ENCODE data around the gene TPRG1L. TPM values are rescaled to one million over a fixed set of nuclear protein-coding genes. Genes with fewer than 3 reads are reported as not detected.

TPRG1L gene
- polyA plus RNA-seq, 1 experiment, result 52.1 TPM

GRCh38 chr1:3660704-3661103, 35.9 kb downstream of the TPRG1L start:
- Histone ChIP-seq H3K27me3 (ENCODE audit: control insufficient read depth, insufficient read depth, low read length) (peaks cover 21% of the 10 kb centered on the region), H3K36me3 (ENCODE audit: control insufficient read depth, insufficient read depth, low read length) (no peaks in the 10 kb centered on the region), H3K4me3 (ENCODE audit: low read depth, low read length) (no peak overlapping the region)
- DNase-seq (ENCODE audit: low read depth), result no peak
- TF ChIP-seq, protein P1, sequence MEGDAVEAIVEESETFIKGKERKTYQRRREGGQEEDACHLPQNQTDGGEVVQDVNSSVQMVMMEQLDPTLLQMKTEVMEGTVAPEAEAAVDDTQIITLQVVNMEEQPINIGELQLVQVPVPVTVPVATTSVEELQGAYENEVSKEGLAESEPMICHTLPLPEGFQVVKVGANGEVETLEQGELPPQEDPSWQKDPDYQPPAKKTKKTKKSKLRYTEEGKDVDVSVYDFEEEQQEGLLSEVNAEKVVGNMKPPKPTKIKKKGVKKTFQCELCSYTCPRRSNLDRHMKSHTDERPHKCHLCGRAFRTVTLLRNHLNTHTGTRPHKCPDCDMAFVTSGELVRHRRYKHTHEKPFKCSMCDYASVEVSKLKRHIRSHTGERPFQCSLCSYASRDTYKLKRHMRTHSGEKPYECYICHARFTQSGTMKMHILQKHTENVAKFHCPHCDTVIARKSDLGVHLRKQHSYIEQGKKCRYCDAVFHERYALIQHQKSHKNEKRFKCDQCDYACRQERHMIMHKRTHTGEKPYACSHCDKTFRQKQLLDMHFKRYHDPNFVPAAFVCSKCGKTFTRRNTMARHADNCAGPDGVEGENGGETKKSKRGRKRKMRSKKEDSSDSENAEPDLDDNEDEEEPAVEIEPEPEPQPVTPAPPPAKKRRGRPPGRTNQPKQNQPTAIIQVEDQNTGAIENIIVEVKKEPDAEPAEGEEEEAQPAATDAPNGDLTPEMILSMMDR (IDR thresholded peaks at IDR 0.05; ENCODE audit: insufficient read depth, low read depth, low read length), result no peak
- CTCF ChIA-PET, result no interaction called here
- POLR2A ChIA-PET, result no interaction called here

- no peaks in the 10 kb centered on the region for H3K36me3 ChIP-seq (ENCODE audit: control insufficient read depth, insufficient read depth, low read length)
- ChIA-PET POLR2A (no interaction called here), CTCF (no interaction called here)
- no peak for DNase-seq (ENCODE audit: low read depth)
- TF ChIP-seq, protein P1 (IDR thresholded peaks at IDR 0.05; ENCODE audit: insufficient read depth, low read depth, low read length), result no peak
- peaks cover 19% of the 10 kb centered on the region for H3K27me3 ChIP-seq (ENCODE audit: control insufficient read depth, insufficient read depth, low read length)
- no peak overlapping the region for H3K4me3 ChIP-seq (ENCODE audit: low read depth, low read length)
Observed at GRCh38 chr1:3661631-3662030, 36.8 kb downstream of the TPRG1L start.

- POLR2A ChIA-PET, result no interaction called here
- CTCF ChIA-PET, result no interaction called here
- Histone ChIP-seq H3K27me3 (ENCODE audit: control insufficient read depth, insufficient read depth, low read length) (peaks cover 17% of the 10 kb centered on the region), H3K4me3 (ENCODE audit: low read depth, low read length) (no peak overlapping the region), H3K36me3 (ENCODE audit: control insufficient read depth, insufficient read depth, low read length) (no peaks in the 10 kb centered on the region)
- TF ChIP-seq, protein P1 (IDR thresholded peaks at IDR 0.05; ENCODE audit: insufficient read depth, low read depth, low read length), result no peak
- no peak for DNase-seq (ENCODE audit: low read depth)
Observed at GRCh38 chr1:3662080-3662671, 37.4 kb downstream of the TPRG1L start.

DNA sequence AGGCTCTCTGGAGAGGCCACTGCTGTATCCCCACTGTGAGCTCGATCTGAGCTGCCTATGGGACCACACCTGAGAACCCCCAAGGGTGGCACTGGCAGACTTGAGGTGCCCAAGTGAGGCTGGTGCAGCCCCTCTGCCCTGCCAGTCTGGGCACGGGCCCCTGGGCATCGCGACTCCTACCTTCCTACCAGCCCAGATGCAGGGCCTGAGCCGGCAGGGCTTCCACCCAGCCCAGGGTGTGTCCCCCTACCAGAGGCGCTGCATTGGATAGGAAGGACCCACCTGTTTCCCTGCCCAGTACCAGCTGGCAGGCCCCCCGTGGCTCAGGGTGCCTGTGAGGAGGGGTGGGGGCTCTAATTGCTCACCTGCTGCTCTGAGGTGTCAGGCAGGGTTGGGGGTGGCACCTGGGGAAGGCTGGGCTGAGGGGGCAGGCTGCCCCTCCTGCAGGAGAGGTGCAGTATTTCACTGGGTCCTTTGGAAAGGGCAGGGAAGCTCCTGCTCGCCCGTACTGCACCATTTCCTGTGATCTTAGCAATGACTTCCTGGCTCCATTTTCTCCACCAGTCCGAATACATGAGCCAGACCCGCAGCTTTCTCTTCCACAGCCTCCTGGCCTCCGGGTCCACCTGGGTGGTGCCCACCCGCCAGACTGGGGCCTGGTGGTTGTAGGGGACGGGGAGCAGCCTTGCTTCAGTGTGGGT, 39.3 kb downstream of the TPRG1L start:
- ChIA-PET CTCF (no interaction called here), POLR2A (no interaction called here)

GRCh38 chr1:3664700-3665375, 40.0 kb downstream of the TPRG1L start:
- H3K4me3 ChIP-seq (ENCODE audit: low read depth, low read length), result no peak overlapping the region
- CTCF ChIA-PET, result no interaction called here
- POLR2A ChIA-PET, result no interaction called here
- no peak for DNase-seq (ENCODE audit: low read depth)
- H3K36me3 ChIP-seq (ENCODE audit: control insufficient read depth, insufficient read depth, low read length), result no peaks in the 10 kb centered on the region
- H3K27me3 ChIP-seq (ENCODE audit: control insufficient read depth, insufficient read depth, low read length), result peaks cover 10% of the 10 kb centered on the region
- TF ChIP-seq, protein P1 (IDR thresholded peaks at IDR 0.05; ENCODE audit: insufficient read depth, low read depth, low read length), result no peak

More for the DNA sequence above, 39.3 kb downstream of the TPRG1L start:
- peaks cover 11% of the 10 kb centered on the region for H3K27me3 ChIP-seq (ENCODE audit: control insufficient read depth, insufficient read depth, low read length)
- no peak overlapping the region for H3K4me3 ChIP-seq (ENCODE audit: low read depth, low read length)
- H3K36me3 ChIP-seq (ENCODE audit: control insufficient read depth, insufficient read depth, low read length), result no peaks in the 10 kb centered on the region
- TF ChIP-seq, protein P1 (IDR thresholded peaks at IDR 0.05; ENCODE audit: insufficient read depth, low read depth, low read length), result no peak
- no peak for DNase-seq (ENCODE audit: low read depth)

Measured in BJ (cell line).